Kidney (tissue), 14 donors: ENCODE data around the gene CCNG2. TPM values are rescaled to one million over a fixed set of nuclear protein-coding genes. Genes with fewer than 3 reads are reported as not detected.

Source experiments
- DNase-seq, 5 donors: peaks; one replicate each; pipeline ENCODE4 v3.0.0-alpha.2; 2013 to 2020
- FAIRE-seq: peaks from 2 replicates; lab custom pipeline; 2012; peaks lifted over from hg19 to GRCh38; lab: Jason Lieb, UNC
- H3K27ac ChIP-seq, 2 donors: one replicate each; pipeline ENCODE4 v1.7.0; 2013; ENCODE audit warnings: low read depth in 2 of 2, low read length in 2 of 2, inconsistent platforms in 1 of 2
- H3K27me3 ChIP-seq: one replicate; pipeline ENCODE4 v1.7.1; 2013; ENCODE audit warnings: low read length, inconsistent platforms; ENCODE audit not compliant: control insufficient read depth, insufficient read depth
- H3K36me3 ChIP-seq, 3 donors: one replicate each; pipeline versions ENCODE4 v1.7.0 to v1.7.1; 2013; ENCODE audit warnings: low read length in 3 of 3, control low read depth in 1 of 3, inconsistent platforms in 1 of 3; ENCODE audit not compliant: insufficient read depth in 3 of 3, control insufficient read depth in 2 of 3
- H3K4me1 ChIP-seq, 3 donors: one replicate each; pipeline versions ENCODE4 v1.7.0 to v1.7.1; 2013; ENCODE audit warnings: low read length in 3 of 3, inconsistent platforms in 1 of 3, low read depth in 1 of 3; ENCODE audit not compliant: control insufficient read depth in 2 of 3, insufficient read depth in 2 of 3
- H3K4me3 ChIP-seq, 3 donors: one replicate each; pipeline versions ENCODE4 v1.7.0 to v1.8.1; 2013; ENCODE audit warnings: low read length in 3 of 3, control low read depth in 1 of 3, inconsistent platforms in 1 of 3
- H3K9ac ChIP-seq, 3 donors: one replicate each; pipeline versions ENCODE4 v1.7.0 to v1.7.1; 2013; ENCODE audit warnings: low read length in 3 of 3, control low read depth in 1 of 3, inconsistent platforms in 1 of 3
- H3K9me3 ChIP-seq, 3 donors: one replicate each; pipeline versions ENCODE4 v1.7.0 to v1.7.1; 2013; ENCODE audit warnings: low read length in 3 of 3, control low read depth in 1 of 3, inconsistent platforms in 1 of 3; ENCODE audit not compliant: control insufficient read depth in 2 of 3, insufficient read depth in 1 of 3
- intact Hi-C: fragments of 100-400 bp; cut with DNase I; formaldehyde crosslinking; loops from one replicate; pipeline ENCODE4 v1.11.1; 2022
- polyA plus RNA-seq: library from polyadenylated mRNA; stranded (reverse); fragments of 350-450 nt; fragmentation: Illumina TruSeq; extraction: RNeasy Lipid Tissue Mini Kit (QIAGEN cat#74804); gene quantifications from one replicate; pipeline ENCODE4 v1.2.3, GENCODE V29; 2014; ENCODE audit warnings: low read depth, low replicate concordance; ENCODE audit not compliant: insufficient read depth
- total RNA-seq: library from RNA; stranded (reverse); fragmentation: NEBNext Ultra II Directional; extraction: Animal tissue kit (Norgen Biotek cat#: 25700); gene quantifications from one replicate; pipeline ENCODE4 v1.2.1, GENCODE V29; 2021
- TF ChIP-seq, protein P1 (sequence below): IDR thresholded peaks from 3 replicates; pipeline ENCODE4 v1.5.1; 2012; ENCODE audit warnings: mild to moderate bottlenecking, moderate library complexity, borderline replicate concordance; ENCODE audit not compliant: insufficient read depth; ENCODE audit errors: extremely low read depth
- donor health status: control.
- donor health status: control.
- donor health status: control.
- donor health status: control.
- donor health status: control.
- donor health status: DM: yes; HTN: yes; CAD: no.
- donor health status: Normal renal cell carcinoma (clear cell type).

Gene CCNG2
- total and polyA plus RNA-seq, 2 donors from 2014 or later = 26.4 to 75.8 TPM

DNA sequence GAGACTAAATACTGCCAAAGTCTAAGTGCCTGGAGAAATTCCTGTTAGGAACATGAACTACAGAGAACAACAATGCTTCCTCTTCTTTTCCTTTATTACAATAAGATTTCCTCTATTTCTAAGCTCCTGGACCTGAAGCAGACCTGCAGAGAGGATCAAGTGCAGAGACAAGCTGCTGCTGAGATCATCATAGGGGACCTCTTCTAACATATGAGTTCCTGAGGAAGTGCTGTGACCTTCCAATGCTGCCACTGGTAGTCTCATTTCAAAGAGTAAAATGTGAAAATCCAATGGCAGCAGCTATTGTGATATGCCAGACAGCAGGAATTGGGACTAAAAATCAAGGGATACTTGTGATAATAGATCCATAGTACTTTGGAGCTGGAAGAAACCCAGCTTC is 28.0 kb downstream of the CCNG2 start:
- intact Hi-C loops = no loop called here

GRCh38 chr4:77185686-77186085 is 28.7 kb downstream of the CCNG2 start:
- no peak for DNase-seq
- Histone ChIP-seq H3K9me3 (no peaks in the 10 kb centered on the region), H3K27me3 (no peaks in the 10 kb centered on the region), H3K36me3 (no peaks in the 10 kb centered on the region), H3K27ac (no peak overlapping the region), H3K4me1 (no peaks in the 10 kb centered on the region), H3K9ac (no peak overlapping the region), H3K4me3 (no peak overlapping the region)
- intact Hi-C loops = no loop called here
- no peak for FAIRE-seq
- TF ChIP-seq, protein P1, sequence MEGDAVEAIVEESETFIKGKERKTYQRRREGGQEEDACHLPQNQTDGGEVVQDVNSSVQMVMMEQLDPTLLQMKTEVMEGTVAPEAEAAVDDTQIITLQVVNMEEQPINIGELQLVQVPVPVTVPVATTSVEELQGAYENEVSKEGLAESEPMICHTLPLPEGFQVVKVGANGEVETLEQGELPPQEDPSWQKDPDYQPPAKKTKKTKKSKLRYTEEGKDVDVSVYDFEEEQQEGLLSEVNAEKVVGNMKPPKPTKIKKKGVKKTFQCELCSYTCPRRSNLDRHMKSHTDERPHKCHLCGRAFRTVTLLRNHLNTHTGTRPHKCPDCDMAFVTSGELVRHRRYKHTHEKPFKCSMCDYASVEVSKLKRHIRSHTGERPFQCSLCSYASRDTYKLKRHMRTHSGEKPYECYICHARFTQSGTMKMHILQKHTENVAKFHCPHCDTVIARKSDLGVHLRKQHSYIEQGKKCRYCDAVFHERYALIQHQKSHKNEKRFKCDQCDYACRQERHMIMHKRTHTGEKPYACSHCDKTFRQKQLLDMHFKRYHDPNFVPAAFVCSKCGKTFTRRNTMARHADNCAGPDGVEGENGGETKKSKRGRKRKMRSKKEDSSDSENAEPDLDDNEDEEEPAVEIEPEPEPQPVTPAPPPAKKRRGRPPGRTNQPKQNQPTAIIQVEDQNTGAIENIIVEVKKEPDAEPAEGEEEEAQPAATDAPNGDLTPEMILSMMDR = no peak

More for the DNA sequence above, 28.0 kb downstream of the CCNG2 start:
- no peak for DNase-seq
- Histone ChIP-seq H3K27ac (no peak overlapping the region), H3K9me3 (no peaks in the 10 kb centered on the region), H3K9ac (no peak overlapping the region), H3K4me3 (no peak overlapping the region), H3K27me3 (no peaks in the 10 kb centered on the region), H3K36me3 (no peaks in the 10 kb centered on the region), H3K4me1 (no peaks in the 10 kb centered on the region)
- no peak for FAIRE-seq
- TF ChIP-seq, protein P1 = no peak

DNA sequence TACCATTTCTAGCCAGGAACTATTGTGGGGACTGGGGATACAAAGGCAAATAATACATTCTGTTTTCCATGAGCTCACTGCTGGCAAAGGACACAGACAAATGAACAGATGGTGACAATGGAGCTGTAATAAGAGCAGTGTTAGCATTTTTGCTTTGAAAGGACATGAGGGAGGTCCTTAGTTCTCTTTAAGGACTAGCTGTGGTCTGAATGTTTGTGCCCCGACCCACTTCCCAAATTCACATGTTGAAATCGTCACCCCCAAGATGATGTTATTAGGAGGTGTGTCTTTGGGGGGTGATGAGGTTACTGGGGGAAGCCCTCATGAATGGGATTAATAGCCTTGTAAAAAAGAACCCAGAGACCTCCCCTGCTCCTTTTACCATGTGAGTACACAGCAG is 30.3 kb downstream of the CCNG2 start:
- Histone ChIP-seq H3K36me3 (no peaks in the 10 kb centered on the region), H3K4me3 (no peak overlapping the region), H3K9ac (no peak overlapping the region), H3K9me3 (no peaks in the 10 kb centered on the region), H3K27ac (no peak overlapping the region), H3K27me3 (no peaks in the 10 kb centered on the region), H3K4me1 (no peaks in the 10 kb centered on the region)
- TF ChIP-seq, protein P1 = no peak
- DNase-seq (no peak), FAIRE-seq (no peak)
- intact Hi-C loops = no loop called here
